ENCODE data around the gene LRP6. TPM values are rescaled to one million over a fixed set of nuclear protein-coding genes. Genes with fewer than 3 reads are reported as not detected.

Gene LRP6
- total and polyA plus RNA-seq, 2 of the 8 experiments (the other 6 are each of a cell fraction or from before 2014, with no cell fraction given): 53.6 to 73.2 TPM

DNA sequence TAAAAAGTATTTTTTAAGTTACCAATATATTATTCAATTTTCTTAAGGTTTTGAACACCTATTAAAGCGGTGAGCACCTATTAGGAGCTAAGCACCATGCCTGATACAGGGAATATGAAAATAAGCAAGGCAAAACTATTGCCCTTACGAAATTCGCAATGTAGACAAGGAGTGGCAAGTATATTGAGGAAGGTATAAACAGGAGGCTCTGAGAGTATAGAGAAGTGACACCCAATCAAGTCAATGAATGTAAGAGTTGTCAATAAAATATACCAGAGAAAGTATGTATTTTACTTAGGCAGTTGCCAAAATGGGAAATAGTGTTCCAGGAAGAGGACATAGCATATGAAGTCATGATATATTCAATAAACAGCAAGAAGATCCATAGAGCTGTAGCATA, 57.2 kb downstream of the LRP6 start:
- Histone ChIP-seq H3K14ac (ENCODE audit: insufficient read length) (no peak overlapping the region), H3K4ac (replicated peaks; ENCODE audit: insufficient read length, low read depth, low read length) (no peak overlapping the region), H4K20me1 (replicated peaks in 1 of 2; ENCODE audit: control insufficient read depth in 1 of 2, insufficient read depth in 2 of 2, low read length in 2 of 2) (peaks cover 8 to 9% of the 10 kb centered on the region in 2 experiments), H3K18ac (ENCODE audit: extremely low read depth, low read length) (no peak overlapping the region), H2BK120ac (replicated peaks; ENCODE audit: low read depth, low read length) (no peak overlapping the region), H3K4me2 (ENCODE audit: insufficient read depth in 1 of 2, low read depth in 2 of 2, low read length in 2 of 2) (no peak overlapping the region), H3K9ac (replicated peaks in 1 of 4; ENCODE audit: extremely low read depth in 1 of 4, low read depth in 3 of 4, low read length in 3 of 4) (no peak overlapping the region), H2AK5ac (ENCODE audit: low read depth, low read length) (no peak overlapping the region), H3K56ac (replicated peaks; ENCODE audit: insufficient read length, low read depth, low read length) (no peak overlapping the region), H3K79me1 (ENCODE audit: low read depth, low read length) (peaks cover 11% of the 10 kb centered on the region), H4K5ac (ENCODE audit: insufficient read length, low read depth, low read length) (no peak overlapping the region), H4K91ac (replicated peaks; ENCODE audit: insufficient read length, low read length) (no peak overlapping the region), H3K27me3 (replicated peaks in 1 of 4; ENCODE audit: control insufficient read depth in 3 of 4, extremely low read depth in 1 of 4, insufficient read depth in 3 of 4, low read length in 3 of 4) (no peaks in the 10 kb centered on the region), H2BK5ac (ENCODE audit: low read depth, low read length) (no peak overlapping the region), H2BK20ac (ENCODE audit: low read length) (no peak overlapping the region), H3K9me3 (ENCODE audit: insufficient read depth in 2 of 2, low read depth in 1 of 2, low read length in 1 of 2) (no peaks in the 10 kb centered on the region), H3K23ac (ENCODE audit: insufficient read length) (no peak overlapping the region), H3K27ac (ENCODE audit: low read depth, low read length) (no peak overlapping the region), H3K4me3 (ENCODE audit: extremely low read depth in 1 of 4, insufficient read depth in 2 of 4, low read depth in 3 of 4, low read length in 4 of 4) (no peak overlapping the region), H3K4me1 (replicated peaks in 1 of 4; ENCODE audit: control insufficient read depth in 3 of 4, insufficient read depth in 4 of 4, low read length in 3 of 4) (peaks cover 0 to under 1% (median 0%) of the 10 kb centered on the region in 4 experiments; a peak in 2 of 7 replicates), H3K36me3 (ENCODE audit: control insufficient read depth in 2 of 4, insufficient read depth in 4 of 4, low read length in 3 of 4) (no peaks in the 10 kb centered on the region), H3K79me2 (ENCODE audit: control insufficient read depth in 1 of 2, insufficient read depth in 2 of 2, low read length in 2 of 2) (peaks cover 6 to 98% of the 10 kb centered on the region in 2 experiments; a peak in 3 of 4 replicates), H4K8ac (ENCODE audit: extremely low read depth, insufficient read depth, low read length) (no peak overlapping the region), H2AFZ (ENCODE audit: low read length) (no peak overlapping the region), H3K23me2 (ENCODE audit: low read depth, low read length) (no peaks in the 10 kb centered on the region), H2BK12ac (ENCODE audit: low read depth, low read length) (no peak overlapping the region), H2BK15ac (ENCODE audit: low read length) (no peak overlapping the region)
- POLR2A ChIA-PET (ENCODE audit: partially characterized antibody): no interaction called here
- no peak for FAIRE-seq
- CTCF ChIA-PET (ENCODE audit: partially characterized antibody): no interaction called here
- WGBS, 2 experiments (ENCODE audit: extremely low coverage in 1 of 2, insufficient coverage in 1 of 2, insufficient read length in 1 of 2, insufficient replicate concordance in 2 of 2, low coverage in 1 of 2, low lambda C conversion rate in 2 of 2, missing lambda C conversion rate in 1 of 2): 90% methylated on average over 3 of the region's 3 CpGs; no CpG with 5 or more reads in 1 of the 2 experiments
- no peak for DNase-seq (ENCODE audit: low read depth in 1 of 2, low spot score in 2 of 2)
- no peak for TF ChIP-seq CHD1 (IDR thresholded peaks at IDR 0.05; ENCODE audit: low read depth, low read length)
- no peak for TF ChIP-seq SP1 (IDR thresholded peaks at IDR 0.05; ENCODE audit: low read depth, low read length)
- no peak for TF ChIP-seq HDAC2 (IDR thresholded peaks at IDR 0.05; ENCODE audit: borderline replicate concordance in 1 of 2, low read depth in 2 of 2, low read length in 2 of 2)
- TF ChIP-seq, protein P1, sequence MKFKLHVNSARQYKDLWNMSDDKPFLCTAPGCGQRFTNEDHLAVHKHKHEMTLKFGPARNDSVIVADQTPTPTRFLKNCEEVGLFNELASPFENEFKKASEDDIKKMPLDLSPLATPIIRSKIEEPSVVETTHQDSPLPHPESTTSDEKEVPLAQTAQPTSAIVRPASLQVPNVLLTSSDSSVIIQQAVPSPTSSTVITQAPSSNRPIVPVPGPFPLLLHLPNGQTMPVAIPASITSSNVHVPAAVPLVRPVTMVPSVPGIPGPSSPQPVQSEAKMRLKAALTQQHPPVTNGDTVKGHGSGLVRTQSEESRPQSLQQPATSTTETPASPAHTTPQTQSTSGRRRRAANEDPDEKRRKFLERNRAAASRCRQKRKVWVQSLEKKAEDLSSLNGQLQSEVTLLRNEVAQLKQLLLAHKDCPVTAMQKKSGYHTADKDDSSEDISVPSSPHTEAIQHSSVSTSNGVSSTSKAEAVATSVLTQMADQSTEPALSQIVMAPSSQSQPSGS (IDR thresholded peaks at IDR 0.05; ENCODE audit: low read length): no peak
- no peak for TF ChIP-seq RBBP5 (IDR thresholded peaks at IDR 0.05; ENCODE audit: borderline replicate concordance, low read depth, low read length)
- TF ChIP-seq CREB1 (IDR thresholded peaks at IDR 0.05): no peak
- no peak for TF ChIP-seq SAP30 (IDR thresholded peaks at IDR 0.05; ENCODE audit: insufficient read depth, insufficient replicate concordance, low read length)
- no peak for TF ChIP-seq BRCA1 (IDR thresholded peaks at IDR 0.05; ENCODE audit: low read depth, low read length)
- no peak for TF ChIP-seq JUN (IDR thresholded peaks at IDR 0.05; ENCODE audit: low read depth, low read length)
- no peak for TF ChIP-seq SIRT6 (IDR thresholded peaks at IDR 0.05; ENCODE audit: low read length)
- no peak for TF ChIP-seq TAF7 (optimal IDR thresholded peaks at IDR 0.05; ENCODE audit: borderline replicate concordance, low read depth, low read length)

Measured in H1 (cell line).